Mesenchymal stem cell (in vitro differentiated cells and primary cell): ENCODE results near the gene CEP68.
A peak's percentile ranks its signal among the peaks of the same experiment; 100 is the strongest.

Source experiments
- DNase-seq: peaks from one replicate; pipeline ENCODE4 v3.0.0-alpha.2; 2013
- H2AFZ ChIP-seq: one replicate; pipeline ENCODE4 v1.6.1; 2013; ENCODE audit warnings: low read depth, mild to moderate bottlenecking, control low read depth, inconsistent platforms, low read length, moderate library complexity
- H2AK5ac ChIP-seq: 2 replicates; pipeline ENCODE4 v1.6.1; 2013; ENCODE audit warnings: low read length, moderate library complexity, mild to moderate bottlenecking, inconsistent platforms; ENCODE audit not compliant: severe bottlenecking
- H2BK120ac ChIP-seq: one replicate; pipeline ENCODE4 v1.6.1; 2013; ENCODE audit warnings: low read depth, mild to moderate bottlenecking, inconsistent platforms, low read length, moderate library complexity
- H2BK12ac ChIP-seq, 2 experiments: one replicate each; pipeline ENCODE4 v1.6.1; 2013; ENCODE audit warnings: inconsistent platforms in 2 of 2, low read length in 2 of 2, mild to moderate bottlenecking in 2 of 2, moderate library complexity in 2 of 2, control low read depth in 1 of 2
- H2BK15ac ChIP-seq: one replicate; pipeline ENCODE4 v1.6.1; 2013; ENCODE audit warnings: mild to moderate bottlenecking, low read depth, inconsistent platforms; ENCODE audit not compliant: poor library complexity, severe bottlenecking
- H2BK5ac ChIP-seq: 2 replicates; pipeline ENCODE4 v1.6.1; 2013; ENCODE audit warnings: low read depth, mild to moderate bottlenecking, low read length, control low read depth, inconsistent platforms; ENCODE audit not compliant: poor library complexity, severe bottlenecking
- H3K14ac ChIP-seq, 2 experiments: one replicate each; pipeline ENCODE4 v1.6.1; 2013; ENCODE audit warnings: inconsistent platforms in 2 of 2, low read length in 2 of 2, control low read depth in 1 of 2, mild to moderate bottlenecking in 1 of 2, moderate library complexity in 1 of 2
- H3K18ac ChIP-seq, 2 experiments: one replicate each; pipeline ENCODE4 v1.6.1; 2013; ENCODE audit warnings: inconsistent platforms in 2 of 2, low read length in 2 of 2, control low read depth in 1 of 2, low read depth in 1 of 2, mild to moderate bottlenecking in 1 of 2
- H3K23ac ChIP-seq, 2 experiments: one replicate each; pipeline ENCODE4 v1.6.1; 2013; ENCODE audit warnings: inconsistent platforms in 2 of 2, low read length in 2 of 2, mild to moderate bottlenecking in 2 of 2, moderate library complexity in 2 of 2, control low read depth in 1 of 2
- H3K27ac ChIP-seq: 2 replicates; pipeline ENCODE4 v1.5.1; 2013; ENCODE audit warnings: mild to moderate bottlenecking, moderate library complexity, low read length, control low read depth, inconsistent platforms; ENCODE audit not compliant: poor library complexity, severe bottlenecking
- H3K27me3 ChIP-seq, 2 experiments: 2 replicates each; pipeline versions ENCODE4 v1.6.1 to v1.7.0; 2013; ENCODE audit warnings: low read length in 2 of 2, mild to moderate bottlenecking in 2 of 2, moderate library complexity in 2 of 2, control low read depth in 1 of 2, inconsistent platforms in 1 of 2; ENCODE audit not compliant: control insufficient read depth in 1 of 2, insufficient read depth in 1 of 2
- H3K36me3 ChIP-seq, 2 experiments: 2 replicates each; pipeline versions ENCODE4 v1.6.1 to v1.7.0; 2013; ENCODE audit warnings: low read length in 2 of 2, control low read depth in 1 of 2, inconsistent platforms in 1 of 2, low read depth in 1 of 2, mild to moderate bottlenecking in 1 of 2; ENCODE audit not compliant: insufficient read depth in 2 of 2, control insufficient read depth in 1 of 2
- H3K4ac ChIP-seq, 2 experiments: one replicate each; pipeline ENCODE4 v1.6.1; 2013; ENCODE audit warnings: inconsistent platforms in 2 of 2, low read length in 2 of 2, mild to moderate bottlenecking in 2 of 2, moderate library complexity in 2 of 2, control low read depth in 1 of 2, low read depth in 1 of 2
- H3K4me1 ChIP-seq: 2 replicates; pipeline ENCODE4 v1.6.1; 2013; ENCODE audit warnings: low read depth, low read length, control low read depth; ENCODE audit not compliant: control insufficient read depth, insufficient read depth
- H3K4me2 ChIP-seq: 2 replicates; pipeline ENCODE4 v1.6.1; 2013; ENCODE audit warnings: low read length, mild to moderate bottlenecking, inconsistent platforms; ENCODE audit not compliant: poor library complexity, severe bottlenecking
- H3K4me3 ChIP-seq, 2 experiments: 2 replicates each; pipeline versions ENCODE4 v1.5.1 to v1.7.0; 2013; ENCODE audit warnings: low read length in 2 of 2, mild to moderate bottlenecking in 2 of 2, control low read depth in 1 of 2, low read depth in 1 of 2; ENCODE audit not compliant: insufficient read depth in 1 of 2
- H3K79me1 ChIP-seq: replicated peaks from 2 replicates; pipeline ENCODE4 v1.6.1; 2013; ENCODE audit warnings: mild to moderate bottlenecking, control low read depth, low read length, inconsistent platforms; ENCODE audit not compliant: poor library complexity, severe bottlenecking
- H3K9ac ChIP-seq: 2 replicates; pipeline ENCODE4 v1.7.0; 2013; ENCODE audit warnings: mild to moderate bottlenecking, low read length, moderate library complexity
- H3K9me3 ChIP-seq: 2 replicates; pipeline ENCODE4 v1.7.0; 2013; ENCODE audit warnings: mild to moderate bottlenecking, low read length; ENCODE audit not compliant: control insufficient read depth
- H4K8ac ChIP-seq: one replicate; pipeline ENCODE4 v1.6.1; 2013; ENCODE audit warnings: inconsistent platforms, mild to moderate bottlenecking, low read length, moderate library complexity
- H4K91ac ChIP-seq: one replicate; pipeline ENCODE4 v1.6.1; 2013; ENCODE audit warnings: mild to moderate bottlenecking, low read length, inconsistent platforms
- WGBS: methylation state at CpG from one replicate; pipeline ENCODE4 v1.1.7; 2013; ENCODE audit warnings: mixed read lengths; 5-methylcytosine and 5-hydroxymethylcytosine counted together

CEP68 gene

GRCh38 chr2:65061146-65061909 lies 5.1 kb downstream of the CEP68 start:
- H2BK5ac ChIP-seq: no peak overlapping the region
- no peak overlapping the region for H2AFZ ChIP-seq
- no peak overlapping the region for H3K4me3 ChIP-seq
- no peak overlapping the region for H3K14ac ChIP-seq
- H2BK120ac ChIP-seq: no peak overlapping the region
- H4K8ac ChIP-seq: no peak overlapping the region
- no peak overlapping the region for H3K9ac ChIP-seq
- H2BK15ac ChIP-seq: no peak overlapping the region
- H3K9me3 ChIP-seq: no peaks in the 10 kb centered on the region
- WGBS: 86% methylated on average over 6 of the region's 7 CpGs
- H3K79me1 ChIP-seq: peaks cover 29% of the 10 kb centered on the region
- peaks cover 3 to 5% of the 10 kb centered on the region in 2 experiments for H3K36me3 ChIP-seq
- no peak overlapping the region for H3K18ac ChIP-seq
- H4K91ac ChIP-seq: no peak overlapping the region
- no peak overlapping the region for H3K4me2 ChIP-seq
- H3K23ac ChIP-seq: no peak overlapping the region
- H3K4me1 ChIP-seq: peaks cover 11% of the 10 kb centered on the region
- H3K4ac ChIP-seq: no peak overlapping the region
- no peaks in the 10 kb centered on the region for H3K27me3 ChIP-seq
- H2AK5ac ChIP-seq: no peak overlapping the region
- no peak overlapping the region for H3K27ac ChIP-seq
- no peak overlapping the region for H2BK12ac ChIP-seq
- no peak for DNase-seq

- no peak overlapping the region for H3K14ac ChIP-seq
- no peak overlapping the region for H2AFZ ChIP-seq
- H4K91ac ChIP-seq: no peak overlapping the region
- H3K36me3 ChIP-seq: peaks cover 3 to 5% of the 10 kb centered on the region in 2 experiments
- H3K23ac ChIP-seq: no peak overlapping the region
- H2BK15ac ChIP-seq: no peak overlapping the region
- no peak overlapping the region for H3K18ac ChIP-seq
- H2BK12ac ChIP-seq: no peak overlapping the region
- no peak overlapping the region for H3K9ac ChIP-seq
- no peak for DNase-seq
- H3K27me3 ChIP-seq: no peaks in the 10 kb centered on the region
- H3K4me3 ChIP-seq: no peak overlapping the region
- 98% methylated on average over 8 of the region's 8 CpGs for WGBS
- no peak overlapping the region for H3K4me2 ChIP-seq
- peaks cover 28% of the 10 kb centered on the region for H3K79me1 ChIP-seq
- peaks cover 11% of the 10 kb centered on the region for H3K4me1 ChIP-seq
- no peak overlapping the region for H3K27ac ChIP-seq
- no peak overlapping the region for H2BK5ac ChIP-seq
- no peaks in the 10 kb centered on the region for H3K9me3 ChIP-seq
- no peak overlapping the region for H2AK5ac ChIP-seq
- no peak overlapping the region for H2BK120ac ChIP-seq
- no peak overlapping the region for H4K8ac ChIP-seq
- H3K4ac ChIP-seq: no peak overlapping the region
These were observed 5.7 kb downstream of the CEP68 start for GRCh38 chr2:65061910-65062339.

- Histone ChIP-seq H3K9ac (peak overlapping the region; percentile 68), H3K4ac (no peak overlapping the region), H3K14ac (no peak overlapping the region), H2BK120ac (no peak overlapping the region), H4K8ac (no peak overlapping the region), H2AFZ (no peak overlapping the region), H3K27me3 (no peaks in the 10 kb centered on the region), H3K4me3 (peak overlapping the region in 1 of 2 experiments; percentile 39), H3K18ac (peak overlapping the region in 1 of 2 experiments; percentile 65), H3K9me3 (no peaks in the 10 kb centered on the region), H2BK12ac (peak overlapping the region in 1 of 2 experiments; percentile 23), H3K79me1 (peaks cover 32% of the 10 kb centered on the region), H3K4me2 (no peak overlapping the region), H2BK15ac (no peak overlapping the region), H4K91ac (peak overlapping the region; percentile 36), H2BK5ac (no peak overlapping the region), H3K36me3 (peaks cover 3 to 7% of the 10 kb centered on the region in 2 experiments), H3K27ac (no peak overlapping the region), H3K23ac (no peak overlapping the region), H3K4me1 (peaks cover 11% of the 10 kb centered on the region), H2AK5ac (no peak overlapping the region)
- 86% methylated on average over 9 of the region's 13 CpGs for WGBS
- peak; percentile 51 for DNase-seq
These were observed 6.9 kb downstream of the CEP68 start for GRCh38 chr2:65062843-65063825.
